BE2C (cell line): ENCODE results near the gene ADRM1.
A peak's percentile ranks its signal among the peaks of the same experiment; 100 is the strongest.

Source experiments
- DNase-seq: peaks from one replicate; pipeline ENCODE4 v3.0.0-alpha.2; 2020
- H3K27me3 ChIP-seq: fragments of 250-450 bp; sonication (Bioruptor Pico); 2 replicates; pipeline ENCODE4 v1.5.1; 2020; ENCODE audit warnings: mild to moderate bottlenecking
- H3K36me3 ChIP-seq: fragments of 250-450 bp; sonication (Bioruptor Pico); 2 replicates; pipeline ENCODE4 v1.5.1; 2020; ENCODE audit warnings: mild to moderate bottlenecking
- H3K4me1 ChIP-seq: fragments of 250-450 bp; sonication (Bioruptor Pico); 2 replicates; pipeline ENCODE4 v1.5.1; 2020
- H3K4me3 ChIP-seq: 2 replicates; pipeline ENCODE4 v1.5.1; 2011; ENCODE audit warnings: low read depth, low read length
- H3K9me3 ChIP-seq: fragments of 250-450 bp; sonication (Bioruptor Pico); 2 replicates; pipeline ENCODE4 v1.5.1; 2020
- TF ChIP-seq, protein P1 (sequence below): IDR thresholded peaks from 2 replicates; pipeline ENCODE4 v1.5.1; 2012; ENCODE audit warnings: mild to moderate bottlenecking, low read depth, low read length

The ADRM1 gene

DNA sequence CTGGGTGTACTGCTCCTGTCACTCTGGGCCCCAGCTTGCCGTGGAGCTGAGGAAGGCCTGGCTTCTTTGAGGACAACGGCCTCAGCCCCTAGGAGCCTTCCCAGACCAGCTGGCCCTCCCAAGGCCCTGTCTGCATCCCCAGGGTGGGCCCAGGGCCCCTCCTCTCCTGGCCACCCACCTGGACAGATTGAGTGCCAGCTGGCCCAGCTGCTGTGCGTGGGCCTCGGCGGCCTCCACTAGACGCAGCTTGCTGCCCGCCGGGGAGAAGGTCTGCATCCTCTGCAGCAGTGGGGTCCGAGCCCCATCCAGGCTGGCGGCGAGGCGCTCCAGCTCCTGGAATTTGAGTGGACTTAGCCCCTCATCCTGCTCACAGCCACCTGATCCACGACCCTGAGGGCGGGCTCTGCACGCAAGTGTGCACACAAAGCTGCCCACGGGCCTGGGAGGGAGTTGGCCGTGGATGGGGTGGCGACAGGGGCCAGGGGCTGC is 14.4 kb downstream of the ADRM1 start:
- Histone ChIP-seq H3K4me1 (no peaks in the 10 kb centered on the region), H3K27me3 (no peaks in the 10 kb centered on the region), H3K36me3 (no peaks in the 10 kb centered on the region; the same call in 1 of the 2 replicates), H3K9me3 (no peaks in the 10 kb centered on the region; the same call in 1 of the 2 replicates), H3K4me3 (no peak overlapping the region)
- DNase-seq: no peak
- TF ChIP-seq, protein P1, sequence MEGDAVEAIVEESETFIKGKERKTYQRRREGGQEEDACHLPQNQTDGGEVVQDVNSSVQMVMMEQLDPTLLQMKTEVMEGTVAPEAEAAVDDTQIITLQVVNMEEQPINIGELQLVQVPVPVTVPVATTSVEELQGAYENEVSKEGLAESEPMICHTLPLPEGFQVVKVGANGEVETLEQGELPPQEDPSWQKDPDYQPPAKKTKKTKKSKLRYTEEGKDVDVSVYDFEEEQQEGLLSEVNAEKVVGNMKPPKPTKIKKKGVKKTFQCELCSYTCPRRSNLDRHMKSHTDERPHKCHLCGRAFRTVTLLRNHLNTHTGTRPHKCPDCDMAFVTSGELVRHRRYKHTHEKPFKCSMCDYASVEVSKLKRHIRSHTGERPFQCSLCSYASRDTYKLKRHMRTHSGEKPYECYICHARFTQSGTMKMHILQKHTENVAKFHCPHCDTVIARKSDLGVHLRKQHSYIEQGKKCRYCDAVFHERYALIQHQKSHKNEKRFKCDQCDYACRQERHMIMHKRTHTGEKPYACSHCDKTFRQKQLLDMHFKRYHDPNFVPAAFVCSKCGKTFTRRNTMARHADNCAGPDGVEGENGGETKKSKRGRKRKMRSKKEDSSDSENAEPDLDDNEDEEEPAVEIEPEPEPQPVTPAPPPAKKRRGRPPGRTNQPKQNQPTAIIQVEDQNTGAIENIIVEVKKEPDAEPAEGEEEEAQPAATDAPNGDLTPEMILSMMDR: no peak

DNA sequence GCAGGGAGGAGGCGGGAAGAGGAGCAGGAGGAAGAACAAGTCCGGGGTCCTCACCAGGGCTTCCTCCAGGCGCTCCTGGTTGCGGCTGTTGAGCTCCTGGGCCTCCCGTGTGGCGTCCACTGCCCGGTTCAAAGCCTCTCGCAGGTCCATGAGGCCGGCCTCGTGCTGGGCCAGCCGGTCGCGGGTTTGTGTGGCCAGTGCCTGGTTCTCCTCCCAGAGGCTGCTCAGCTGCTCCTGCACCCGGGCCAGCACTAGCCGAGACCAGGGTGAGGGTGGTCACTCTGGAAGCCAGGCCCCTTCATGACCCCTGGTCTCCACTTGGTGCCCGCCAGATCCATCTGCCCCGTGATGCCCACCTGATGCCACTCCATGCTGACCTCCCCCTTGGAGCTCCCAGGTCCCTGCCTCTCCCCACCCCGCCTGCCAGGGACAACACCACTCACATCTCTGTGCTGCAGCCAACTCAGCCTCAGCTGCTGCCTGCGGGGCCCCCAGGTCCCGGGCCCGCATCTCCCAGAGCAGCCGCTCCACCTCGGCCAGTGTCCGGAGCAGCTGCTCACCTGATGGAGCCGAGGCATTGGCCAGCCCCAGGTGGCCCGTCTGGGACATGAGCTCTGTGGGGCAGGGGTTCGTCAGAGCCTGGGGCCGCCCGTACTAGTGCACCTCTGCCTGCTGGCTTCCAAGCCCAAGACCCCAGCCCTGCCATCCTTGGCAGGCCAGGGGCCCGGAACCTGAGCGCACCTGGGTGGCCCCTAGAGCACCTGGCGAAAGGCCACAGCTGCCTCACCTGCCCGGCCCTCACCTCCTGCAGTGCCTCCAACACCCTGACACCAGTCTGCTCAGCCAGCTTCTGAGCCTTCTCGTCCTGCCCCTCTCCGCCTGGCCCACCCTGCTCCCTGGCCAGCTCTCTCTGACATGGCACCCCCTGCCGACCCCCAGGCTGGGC is 15.9 kb downstream of the ADRM1 start:
- TF ChIP-seq, protein P1: no peak
- H3K9me3 ChIP-seq: no peaks in the 10 kb centered on the region; the same call in 1 of the 2 replicates
- DNase-seq: no peak

DNA sequence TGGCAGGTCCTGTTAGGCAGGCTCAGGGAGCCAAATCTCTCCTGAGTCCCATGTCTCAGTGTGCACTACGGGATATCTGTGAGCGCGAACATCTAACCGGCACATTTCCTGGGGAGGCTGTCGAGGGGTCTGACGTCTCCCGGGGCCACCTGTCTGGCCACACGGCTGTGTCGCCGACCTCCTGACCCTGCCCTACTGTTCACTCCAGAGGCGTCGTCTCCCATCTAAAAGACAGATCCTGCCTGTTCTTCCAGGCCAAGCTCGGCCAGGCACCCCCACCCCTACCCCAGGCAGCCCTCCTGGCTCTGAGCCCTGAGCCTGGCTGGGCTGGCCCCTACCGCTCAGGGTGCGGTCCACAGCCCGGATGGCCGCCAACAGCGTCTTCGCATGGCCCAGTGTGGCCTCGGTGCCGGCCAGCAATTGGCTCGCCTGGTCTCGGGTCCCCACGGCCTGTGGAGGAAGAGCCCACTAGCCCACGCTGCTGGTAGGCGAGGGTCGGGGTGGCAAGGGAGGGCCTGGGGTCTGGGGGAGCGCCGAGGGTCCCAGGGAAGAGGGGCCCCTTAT is 16.6 kb downstream of the ADRM1 start:
- H3K36me3 ChIP-seq: no peaks in the 10 kb centered on the region; the same call in 1 of the 2 replicates
- TF ChIP-seq, protein P1: no peak

More for the DNA sequence above, 15.9 kb downstream of the ADRM1 start:
- H3K4me3 ChIP-seq: no peak overlapping the region
- H3K27me3 ChIP-seq: no peaks in the 10 kb centered on the region
- no peaks in the 10 kb centered on the region; the same call in 1 of the 2 replicates for H3K36me3 ChIP-seq
- H3K4me1 ChIP-seq: no peaks in the 10 kb centered on the region

DNA sequence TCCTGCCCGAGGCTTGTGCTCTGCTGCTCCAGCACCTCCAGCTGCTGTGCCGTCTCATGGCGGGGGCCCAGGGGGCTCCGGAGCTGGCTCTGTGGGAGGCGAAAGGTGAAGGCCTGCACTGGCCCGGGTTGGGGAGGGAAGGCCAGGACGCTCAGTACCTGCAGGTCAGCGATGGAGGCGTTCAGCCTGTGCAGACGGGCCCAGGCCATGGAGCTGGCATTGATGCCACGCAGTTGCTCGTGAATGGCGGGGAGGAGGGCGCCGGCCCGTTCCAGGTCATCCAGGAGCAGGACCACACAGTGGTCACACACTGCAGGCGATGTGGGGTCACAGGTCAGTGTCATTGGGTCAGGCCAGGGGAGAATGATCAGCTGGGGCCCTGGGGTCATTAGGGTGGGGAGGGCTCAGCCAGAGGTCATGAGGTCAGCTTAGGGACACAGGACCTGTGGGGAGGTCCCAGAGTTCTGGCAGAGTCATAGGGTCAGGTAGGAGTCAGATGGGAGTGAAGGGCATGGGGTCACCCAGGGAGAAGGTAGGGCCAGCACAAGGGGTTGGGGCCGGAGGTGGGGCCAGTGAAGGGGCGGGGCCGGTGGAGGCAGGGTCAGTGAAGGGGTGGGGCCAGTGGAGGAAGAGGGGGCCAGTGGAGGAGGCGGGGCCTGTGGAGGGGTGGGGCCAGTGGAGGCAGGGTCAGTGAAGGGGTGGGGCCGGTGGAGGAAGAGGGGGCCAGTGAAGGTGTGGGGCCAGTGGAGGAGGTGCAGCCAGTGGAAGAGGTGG is 18.0 kb downstream of the ADRM1 start:
- H3K36me3 ChIP-seq: no peaks in the 10 kb centered on the region; the same call in 1 of the 2 replicates
- TF ChIP-seq, protein P1: no peak
- H3K27me3 ChIP-seq: no peaks in the 10 kb centered on the region
- H3K9me3 ChIP-seq: no peaks in the 10 kb centered on the region; the same call in 1 of the 2 replicates
- H3K4me3 ChIP-seq: no peak overlapping the region
- DNase-seq: peak; percentile 71
- H3K4me1 ChIP-seq: no peaks in the 10 kb centered on the region

More for the DNA sequence above, 16.6 kb downstream of the ADRM1 start:
- DNase-seq: no peak
- Histone ChIP-seq H3K4me3 (no peak overlapping the region), H3K4me1 (no peaks in the 10 kb centered on the region), H3K9me3 (no peaks in the 10 kb centered on the region; the same call in 1 of the 2 replicates), H3K27me3 (no peaks in the 10 kb centered on the region)

DNA sequence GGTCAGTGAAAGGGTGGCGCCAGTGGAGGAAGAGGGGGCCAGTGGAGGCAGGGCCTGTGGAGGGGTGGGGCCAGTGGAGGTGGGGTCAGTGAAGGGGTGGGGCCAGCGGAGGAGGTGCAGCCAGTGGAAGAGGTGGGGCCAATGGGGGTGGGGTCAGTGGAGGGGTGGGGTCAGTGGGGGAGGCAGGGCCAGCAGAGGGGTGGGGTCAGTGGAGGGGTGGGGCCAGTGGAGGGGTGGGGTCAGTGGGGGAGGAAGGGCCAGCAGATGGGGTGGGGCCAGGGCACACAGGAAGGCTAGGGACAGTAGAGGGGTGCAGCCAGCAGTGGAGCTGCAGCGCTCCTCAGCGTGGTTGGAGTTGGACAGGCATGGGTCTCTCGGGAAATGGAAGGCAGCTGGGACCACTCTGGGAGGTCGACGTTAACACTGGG is 18.7 kb downstream of the ADRM1 start:
- TF ChIP-seq, protein P1: no peak
- no peaks in the 10 kb centered on the region; the same call in 1 of the 2 replicates for H3K36me3 ChIP-seq
- H3K9me3 ChIP-seq: no peaks in the 10 kb centered on the region; the same call in 1 of the 2 replicates
- DNase-seq: peak; percentile 68
- H3K27me3 ChIP-seq: no peaks in the 10 kb centered on the region
- no peak overlapping the region for H3K4me3 ChIP-seq
- no peaks in the 10 kb centered on the region for H3K4me1 ChIP-seq
